ENCODE data around the gene ZSCAN5A. TPM values are rescaled to one million over a fixed set of nuclear protein-coding genes. Genes with fewer than 3 reads are reported as not detected.

Gene ZSCAN5A
- total RNA-seq, 3 donors from 2014 or later (not counting 1 experiment from before 2014, with no cell fraction given): 6.7 to 10.2 (median 7.9) TPM

GRCh38 chr19:56282809-56283208 is 31.8 kb downstream of the ZSCAN5A start:
- Histone ChIP-seq H3K4me1 (ENCODE audit: control insufficient read depth, insufficient read depth, low read length) (no peaks in the 10 kb centered on the region), H3K27me3 (ENCODE audit: control insufficient read depth, insufficient read depth, low read length) (no peaks in the 10 kb centered on the region), H3K9me3 (ENCODE audit: control insufficient read depth, insufficient read depth, low read length) (no peaks in the 10 kb centered on the region), H3K27ac (ENCODE audit: low read length) (no peak overlapping the region), H3K36me3 (ENCODE audit: control insufficient read depth, insufficient read depth, low read length) (no peaks in the 10 kb centered on the region), H3K4me3 (ENCODE audit: low read length) (no peak overlapping the region)
- intact Hi-C loops (cut with micrococcal nuclease): no loop called here
- no peaks in the 10 kb centered on the region for H3K36me3 Mint-ChIP-seq
- no peaks in the 10 kb centered on the region for H3K4me1 Mint-ChIP-seq
- ATAC-seq (no peak), DNase-seq (no peak)
- TF ChIP-seq CTCF (IDR thresholded peaks at IDR 0.05): no peak
- 93% methylated on average over 4 of the region's 4 CpGs for WGBS (ENCODE audit: insufficient coverage)
- H3K9me3 Mint-ChIP-seq: no peaks in the 10 kb centered on the region
- no peak overlapping the region for H3K27ac Mint-ChIP-seq
- no peak overlapping the region for H3K4me3 Mint-ChIP-seq
- H3K27me3 Mint-ChIP-seq (ENCODE audit: low read depth in 2 of 2): no peaks in the 10 kb centered on the region

GRCh38 chr19:56273563-56274117 is 41.0 kb downstream of the ZSCAN5A start:
- Mint-ChIP-seq H3K4me1 (peaks cover 12 to 25% of the 10 kb centered on the region in 2 donors), H3K36me3 (no peaks in the 10 kb centered on the region), H3K27me3 (ENCODE audit: low read depth in 2 of 2) (no peaks in the 10 kb centered on the region), H3K9me3 (no peaks in the 10 kb centered on the region), H3K27ac (no peak overlapping the region), H3K4me3 (no peak overlapping the region)
- ATAC-seq (no peak), DNase-seq (no peak)
- H3K27me3 ChIP-seq (ENCODE audit: control insufficient read depth, insufficient read depth, low read length): no peaks in the 10 kb centered on the region
- intact Hi-C loops (cut with micrococcal nuclease): no loop called here
- TF ChIP-seq CTCF (IDR thresholded peaks at IDR 0.05): no peak
- H3K27ac ChIP-seq (ENCODE audit: low read length): no peak overlapping the region
- H3K36me3 ChIP-seq (ENCODE audit: control insufficient read depth, insufficient read depth, low read length): no peaks in the 10 kb centered on the region
- H3K9me3 ChIP-seq (ENCODE audit: control insufficient read depth, insufficient read depth, low read length): no peaks in the 10 kb centered on the region
- WGBS (ENCODE audit: insufficient coverage): 64% methylated on average over 6 of the region's 6 CpGs
- no peak overlapping the region for H3K4me3 ChIP-seq (ENCODE audit: low read length)
- no peaks in the 10 kb centered on the region for H3K4me1 ChIP-seq (ENCODE audit: control insufficient read depth, insufficient read depth, low read length)

DNA sequence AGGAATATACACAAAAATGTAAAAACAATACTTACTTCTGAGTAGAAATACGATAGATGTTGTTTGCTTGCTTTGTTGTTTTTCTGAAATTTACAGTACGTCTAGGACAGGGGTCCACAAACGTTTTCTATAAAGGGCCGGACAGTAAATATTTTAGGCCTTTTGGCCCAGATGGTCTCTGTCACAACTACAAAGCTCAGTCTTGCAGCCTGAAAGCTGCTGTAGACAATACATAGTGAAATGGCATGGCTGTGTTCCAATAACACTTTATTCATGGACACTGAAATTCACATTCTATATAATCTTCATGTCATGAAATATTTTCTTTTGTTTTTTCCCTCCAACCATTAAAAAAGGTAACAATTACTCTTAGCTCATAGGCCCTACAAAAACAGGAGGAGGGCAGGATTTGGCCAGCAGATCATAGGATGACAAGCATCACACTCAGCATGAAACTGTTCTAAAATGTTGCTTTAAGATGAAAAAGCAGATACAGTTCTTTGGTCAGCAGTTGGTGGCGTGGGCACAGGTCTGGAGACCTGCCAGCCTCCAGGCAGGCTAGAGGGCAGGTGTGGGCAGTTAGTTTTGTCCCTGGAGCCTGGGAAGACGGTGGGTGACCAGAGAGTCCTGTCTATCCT is 42.4 kb downstream of the ZSCAN5A start, which contains the start of gene EDDM13:
Gene EDDM13 (plus strand): TSS at position 588 of the 638 bp plus-strand sequence. CDS start 87 bp downstream, outside the sequence.
- intact Hi-C loops (cut with micrococcal nuclease): no loop called here
- Mint-ChIP-seq H3K9me3 (no peaks in the 10 kb centered on the region), H3K27ac (no peak within 1 kb of the TSS), H3K4me3 (no peak within 1 kb of the TSS), H3K27me3 (ENCODE audit: low read depth in 2 of 2) (no peaks in the 10 kb centered on the region), H3K36me3 (no peaks in the 10 kb centered on the region), H3K4me1 (peaks cover 12 to 25% of the 10 kb centered on the region in 2 donors)
- DNase-seq: no peak
- TF ChIP-seq CTCF (IDR thresholded peaks at IDR 0.05): no peak
- no peak for ATAC-seq
- WGBS (ENCODE audit: insufficient coverage): 93% methylated on average over 6 of the region's 6 CpGs
- Histone ChIP-seq H3K4me1 (ENCODE audit: control insufficient read depth, insufficient read depth, low read length) (no peaks in the 10 kb centered on the region), H3K9me3 (ENCODE audit: control insufficient read depth, insufficient read depth, low read length) (no peaks in the 10 kb centered on the region), H3K36me3 (ENCODE audit: control insufficient read depth, insufficient read depth, low read length) (no peaks in the 10 kb centered on the region), H3K4me3 (ENCODE audit: low read length) (no peak within 1 kb of the TSS), H3K27me3 (ENCODE audit: control insufficient read depth, insufficient read depth, low read length) (no peaks in the 10 kb centered on the region), H3K27ac (ENCODE audit: low read length) (no peak within 1 kb of the TSS)
